Placental pericyte (primary cell): ENCODE results near the gene HLA-DQA2. TPM values are rescaled to one million over a fixed set of nuclear protein-coding genes. Genes with fewer than 3 reads are reported as not detected.

Source experiments
- small RNA-seq: library from RNA; depleted of rRNA; stranded (forward); fragments of <200 nt; gene quantifications from one replicate; pipeline ENCODE3, GENCODE V24; 2012; ENCODE audit warnings: low replicate concordance
- total RNA-seq: library from RNA; depleted of rRNA; stranded (reverse); fragments of >200 nt; gene quantifications from 2 replicates; pipeline ENCODE4 v1.2.3, GENCODE V29; 2012

The HLA-DQA2 gene
- total RNA-seq = not detected in 2 replicates

DNA sequence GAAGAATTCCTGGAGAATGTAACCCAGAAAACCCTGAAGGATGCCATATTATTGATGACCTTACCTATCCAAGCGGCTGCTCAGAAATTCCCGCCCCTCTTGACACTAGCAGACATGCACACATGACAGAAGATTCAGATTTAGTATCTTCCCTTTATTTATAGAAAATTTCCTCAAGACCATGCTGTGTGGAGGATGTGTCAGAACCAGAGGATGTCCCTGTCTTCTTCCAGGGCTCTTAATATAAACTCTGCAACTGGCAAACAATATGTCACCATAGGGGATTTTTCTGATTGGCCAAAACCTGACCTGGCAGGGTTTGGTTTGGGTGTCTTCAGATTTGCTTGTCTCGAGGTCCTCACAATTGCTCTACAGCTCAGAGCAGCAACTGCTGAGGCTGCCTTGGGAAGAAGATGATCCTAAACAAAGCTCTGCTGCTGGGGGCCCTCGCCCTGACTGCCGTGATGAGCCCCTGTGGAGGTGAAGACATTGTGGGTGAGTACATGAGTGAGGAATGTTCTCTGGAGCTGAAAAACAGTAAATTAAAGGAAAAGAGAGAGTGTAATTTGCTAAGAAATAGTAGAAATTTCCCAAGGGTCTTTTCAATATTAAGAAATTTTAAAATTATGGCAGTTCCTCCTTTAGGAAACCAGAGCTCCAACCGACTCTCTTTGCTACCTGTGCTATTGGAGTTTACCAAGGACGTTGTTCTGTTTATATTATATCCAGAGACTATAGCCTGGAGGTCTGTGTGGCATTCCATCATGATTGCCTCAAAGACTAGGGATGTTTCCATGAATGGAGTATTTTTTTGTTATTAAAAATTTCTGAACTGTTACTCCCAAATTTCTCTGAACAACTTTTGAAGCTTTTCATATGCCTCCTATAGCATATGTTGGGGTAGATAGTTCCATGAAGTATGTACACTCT lies at the start of gene HLA-DQA2:
TSS of gene HLA-DQA2 (plus strand) at position 361 of the 930 bp plus-strand sequence. CDS start at position 414, 53 bp downstream.

DNA sequence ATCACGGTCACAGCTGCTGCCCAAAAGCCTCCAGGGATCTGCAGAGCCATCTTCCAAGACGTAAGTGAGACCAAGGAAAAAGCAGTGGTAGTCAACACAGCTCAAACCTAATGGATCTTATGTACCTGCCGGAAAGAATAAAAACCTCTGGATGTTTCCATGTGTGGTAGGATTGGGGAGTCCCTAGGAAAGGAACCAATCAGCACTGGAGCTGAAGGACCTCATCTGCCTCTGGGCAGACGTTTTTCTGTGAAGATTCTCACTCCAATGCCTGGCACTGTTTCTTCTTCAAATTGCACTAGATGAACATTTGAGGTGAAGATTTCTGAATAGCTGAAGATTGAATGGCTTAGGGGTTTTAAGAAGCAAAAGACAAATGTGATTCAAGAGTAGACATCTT lies 22.2 kb downstream of the HLA-DQA2 start, which contains the start of gene HLA-DQB2:
TSS of gene HLA-DQB2 (minus strand) at position 112 of the 400 bp plus-strand sequence. CDS start at position 50, 62 bp downstream.

Small RNA genes lying within 50 kb of the gene (small RNA-seq; reads per million reads assigned to genes)
- not detected for gene MIR3135B

Other genes starting within 250 kb of the HLA-DQA2 start
- gene HLA-DRB5, start 211.1 kb upstream of the HLA-DQA2 start, total RNA-seq = 0.14 TPM in 1 of 2 replicates, not detected in the other
- 0.14 TPM in 1 of 2 replicates, not detected in the other for gene HLA-DRB1, start 151.5 kb upstream of the HLA-DQA2 start, total RNA-seq
- 0.43 TPM in 1 of 2 replicates, not detected in the other for gene HLA-DQA1, start 104.0 kb upstream of the HLA-DQA2 start, total RNA-seq
- 0.43 TPM in 1 of 2 replicates, not detected in the other for gene HLA-DQB1, start 74.7 kb upstream of the HLA-DQA2 start, total RNA-seq
- not detected in 2 replicates for gene HLA-DQB2, start 22.1 kb downstream of the HLA-DQA2 start, total RNA-seq
- 0.14 TPM in 1 of 2 replicates, not detected in the other for gene HLA-DOB, start 75.6 kb downstream of the HLA-DQA2 start, total RNA-seq
- gene TAP2, start 97.3 kb downstream of the HLA-DQA2 start, total RNA-seq = 5.0 and 30.4 TPM in 2 replicates
- 47.3 and 56.8 TPM in 2 replicates for gene PSMB8, start 102.7 kb downstream of the HLA-DQA2 start, total RNA-seq
- 60.0 and 115 TPM in 2 replicates for gene TAP1, start 112.3 kb downstream of the HLA-DQA2 start, total RNA-seq
- gene PSMB9, start 112.8 kb downstream of the HLA-DQA2 start, total RNA-seq = 12.9 and 25.5 TPM in 2 replicates
- gene HLA-DMB, start 199.6 kb downstream of the HLA-DQA2 start, total RNA-seq = 0.14 TPM in 1 of 2 replicates, not detected in the other
- 0.14 and 1.5 TPM in 2 replicates for gene HLA-DMA, start 211.7 kb downstream of the HLA-DQA2 start, total RNA-seq
- gene BRD2, start 227.2 kb downstream of the HLA-DQA2 start, total RNA-seq = 153 and 186 TPM in 2 replicates